ENCODE data around the gene ANXA7. TPM values are rescaled to one million over a fixed set of nuclear protein-coding genes. Genes with fewer than 3 reads are reported as not detected.

The ANXA7 gene
- polyA plus RNA-seq, 1 experiment, result 134 TPM

DNA sequence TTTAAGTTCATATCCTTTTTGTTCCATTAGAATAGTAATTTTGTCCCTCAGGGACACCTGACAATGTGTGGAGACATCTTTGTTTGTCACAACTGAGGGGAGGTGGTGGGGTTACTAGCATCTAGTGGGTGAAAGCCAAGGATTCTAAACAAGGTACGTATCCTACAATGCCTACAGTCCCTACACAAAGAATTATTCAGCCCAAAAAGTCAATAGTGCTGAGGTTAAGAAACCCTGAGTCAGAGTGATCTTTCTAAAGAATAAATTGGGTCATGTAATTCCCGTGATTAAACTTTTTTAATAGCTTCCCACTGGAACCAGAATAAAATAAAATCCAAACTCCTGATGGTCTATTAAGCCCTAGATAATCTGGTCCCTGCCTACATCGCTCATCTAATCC, 2.7 kb upstream of the ANXA7 start:
- H3K4me3 ChIP-seq (ENCODE audit: low read depth, low read length), result no peak overlapping the region
- ChIA-PET POLR2A (no interaction called here), CTCF (interaction anchor here (0.6 kb wide), 1 partner anchor 153 kb away, joined by 3 read pairs; no protein-coding TSS in a partner anchor)
- no peak for DNase-seq (ENCODE audit: low read depth)
- no peak for TF ChIP-seq CTCF (IDR thresholded peaks at IDR 0.05; ENCODE audit: insufficient read depth, low read depth, low read length)
- H3K36me3 ChIP-seq (ENCODE audit: control insufficient read depth, insufficient read depth, low read length), result no peaks in the 10 kb centered on the region
- H3K27me3 ChIP-seq (ENCODE audit: control insufficient read depth, insufficient read depth, low read length), result no peaks in the 10 kb centered on the region

DNA sequence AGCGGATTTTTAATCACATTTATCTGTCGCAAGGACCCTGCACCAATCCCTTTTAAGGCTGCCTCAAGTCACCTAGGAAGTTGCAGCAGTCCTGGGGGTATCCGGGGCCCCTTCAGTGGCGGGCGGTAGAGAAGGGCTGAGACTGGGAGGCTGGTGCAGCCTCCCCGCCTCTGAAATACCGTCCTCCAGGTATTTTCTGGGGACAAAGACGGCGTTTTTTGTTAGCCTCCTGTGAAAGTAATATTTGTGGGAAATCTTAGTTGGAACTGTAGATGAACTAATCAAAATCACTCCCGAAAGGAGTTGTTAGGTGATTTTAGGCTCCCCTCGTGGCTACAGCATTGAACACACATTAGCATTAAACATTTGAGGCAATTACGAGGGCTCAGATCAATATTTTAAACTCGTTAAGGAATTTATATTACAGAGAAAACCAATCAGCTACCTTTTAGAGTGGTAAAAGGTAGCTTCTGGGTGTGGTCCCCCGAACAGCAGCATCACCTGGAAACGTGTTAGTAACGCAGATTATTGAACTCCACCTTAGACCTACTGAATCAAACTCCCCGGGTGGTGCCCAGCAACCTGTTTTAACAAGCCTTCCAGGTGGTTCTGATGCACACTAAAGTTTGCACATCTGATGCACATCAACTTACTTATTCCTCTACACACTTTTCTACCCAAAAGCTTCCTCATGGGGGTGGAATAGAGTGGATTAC, 530 bp upstream of the ANXA7 start:
- H3K27me3 ChIP-seq (ENCODE audit: control insufficient read depth, insufficient read depth, low read length), result no peaks in the 10 kb centered on the region
- no peak for TF ChIP-seq CTCF (IDR thresholded peaks at IDR 0.05; ENCODE audit: insufficient read depth, low read depth, low read length)
- H3K36me3 ChIP-seq (ENCODE audit: control insufficient read depth, insufficient read depth, low read length), result no peaks in the 10 kb centered on the region
- DNase-seq (ENCODE audit: low read depth), result no peak
- peak overlapping the region; percentile 97 for H3K4me3 ChIP-seq (ENCODE audit: low read depth, low read length)
- CTCF ChIA-PET, result no interaction called here
- POLR2A ChIA-PET, result no interaction called here

DNA sequence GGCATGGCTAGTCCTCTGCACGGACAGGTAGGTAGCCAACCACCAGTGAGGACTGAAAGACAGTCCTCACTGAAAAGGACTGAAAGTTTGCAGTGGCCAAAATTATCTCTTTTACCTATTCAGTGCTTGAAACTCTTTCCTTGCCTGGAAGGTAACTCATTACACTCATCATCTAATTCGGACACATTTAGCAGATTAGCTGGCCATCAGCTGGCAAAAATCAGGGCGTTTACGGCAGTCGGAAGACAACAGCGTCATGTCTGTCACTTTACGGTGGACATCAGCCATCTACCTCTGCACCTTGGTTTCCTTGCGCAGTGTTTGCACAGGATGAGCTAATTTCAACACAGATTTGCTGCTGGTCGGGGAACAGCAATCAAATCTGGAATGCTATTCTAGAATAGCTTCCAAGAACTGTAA, 740 bp downstream of the ANXA7 start:
- Histone ChIP-seq H3K27me3 (ENCODE audit: control insufficient read depth, insufficient read depth, low read length) (no peaks in the 10 kb centered on the region), H3K4me3 (ENCODE audit: low read depth, low read length) (peak overlapping the region; percentile 97), H3K36me3 (ENCODE audit: control insufficient read depth, insufficient read depth, low read length) (no peaks in the 10 kb centered on the region)
- ChIA-PET CTCF (interaction anchor here (0.6 to 1.1 kb wide), 2 partner anchors 8 to 26 kb away, joined by 3 read pairs; no protein-coding TSS in a partner anchor), POLR2A (no interaction called here)
- no peak for DNase-seq (ENCODE audit: low read depth)
- TF ChIP-seq CTCF (IDR thresholded peaks at IDR 0.05; ENCODE audit: insufficient read depth, low read depth, low read length), result no peak

DNA sequence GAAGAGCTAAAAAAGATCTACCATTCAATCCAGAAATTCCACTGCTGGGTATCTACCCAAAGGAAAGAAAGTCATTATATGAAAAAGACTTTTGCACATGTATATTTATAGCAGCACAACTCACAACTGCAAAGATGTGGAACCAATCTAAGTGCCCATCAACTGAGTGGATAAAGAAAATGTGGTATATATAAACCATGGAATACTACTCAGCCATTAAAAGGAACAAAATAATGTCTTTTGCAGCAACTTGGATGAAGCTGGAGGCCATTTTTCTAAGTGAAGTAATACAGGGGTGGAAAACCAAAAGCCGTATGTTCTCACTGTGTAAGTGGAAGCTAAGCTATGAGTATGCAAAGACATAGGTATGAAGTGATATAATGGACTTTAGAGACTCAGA, 3.0 kb downstream of the ANXA7 start:
- DNase-seq (ENCODE audit: low read depth), result no peak
- TF ChIP-seq CTCF (IDR thresholded peaks at IDR 0.05; ENCODE audit: insufficient read depth, low read depth, low read length), result no peak
- no peaks in the 10 kb centered on the region for H3K27me3 ChIP-seq (ENCODE audit: control insufficient read depth, insufficient read depth, low read length)
- ChIA-PET POLR2A (interaction anchor here (0.6 kb wide), 1 partner anchor 31 kb away, joined by 3 read pairs; no protein-coding TSS in a partner anchor), CTCF (no interaction called here)
- no peak overlapping the region for H3K4me3 ChIP-seq (ENCODE audit: low read depth, low read length)
- no peaks in the 10 kb centered on the region for H3K36me3 ChIP-seq (ENCODE audit: control insufficient read depth, insufficient read depth, low read length)

GRCh38 chr10:73408978-73409521, 4.8 kb downstream of the ANXA7 start:
- DNase-seq (ENCODE audit: low read depth), result no peak
- CTCF ChIA-PET, result no interaction called here

More at GRCh38 chr10:73408978-73409521, 4.8 kb downstream of the ANXA7 start:
- no peak overlapping the region for H3K4me3 ChIP-seq (ENCODE audit: low read depth, low read length)
- TF ChIP-seq CTCF (IDR thresholded peaks at IDR 0.05; ENCODE audit: insufficient read depth, low read depth, low read length), result no peak
- POLR2A ChIA-PET, result no interaction called here
- H3K36me3 ChIP-seq (ENCODE audit: control insufficient read depth, insufficient read depth, low read length), result no peaks in the 10 kb centered on the region
- H3K27me3 ChIP-seq (ENCODE audit: control insufficient read depth, insufficient read depth, low read length), result no peaks in the 10 kb centered on the region

All from BJ (cell line).